Skeletal muscle tissue (tissue), 4 donors: ENCODE data around the gene FFAR4. TPM values are rescaled to one million over a fixed set of nuclear protein-coding genes. Genes with fewer than 3 reads are reported as not detected.

ENCODE experiments used
- H3K27ac ChIP-seq: one replicate; pipeline ENCODE4 v1.7.0; 2013; ENCODE audit warnings: mild to moderate bottlenecking, low read depth, low read length, inconsistent platforms
- H3K27me3 ChIP-seq, 3 donors: one replicate each; pipeline ENCODE4 v1.7.0; 2013; ENCODE audit warnings: low read length in 3 of 3; ENCODE audit not compliant: control insufficient read depth in 3 of 3, insufficient read depth in 3 of 3
- H3K36me3 ChIP-seq, 3 donors: one replicate each; pipeline ENCODE4 v1.7.0; 2013; ENCODE audit warnings: low read length in 3 of 3; ENCODE audit not compliant: control insufficient read depth in 3 of 3, insufficient read depth in 3 of 3
- H3K4me1 ChIP-seq, 3 donors: one replicate each; pipeline ENCODE4 v1.7.0; 2013; ENCODE audit warnings: low read length in 3 of 3, mild to moderate bottlenecking in 3 of 3; ENCODE audit not compliant: control insufficient read depth in 3 of 3, insufficient read depth in 3 of 3
- H3K4me3 ChIP-seq, 3 donors: one replicate each; pipeline ENCODE4 v1.7.0; 2013; ENCODE audit warnings: low read length in 3 of 3
- H3K9ac ChIP-seq, 3 donors: one replicate each; pipeline ENCODE4 v1.7.0; 2013; ENCODE audit warnings: low read length in 3 of 3, mild to moderate bottlenecking in 3 of 3, moderate library complexity in 2 of 3, low read depth in 1 of 3
- H3K9me3 ChIP-seq, 3 donors: one replicate each; pipeline ENCODE4 v1.7.0; 2013; ENCODE audit warnings: low read length in 3 of 3; ENCODE audit not compliant: control insufficient read depth in 3 of 3
- total RNA-seq: library from RNA; depleted of rRNA; stranded (reverse); fragments of >200 nt; gene quantifications from one replicate; pipeline ENCODE4 v1.2.3, GENCODE V29; 2014
- donor health status: Osteomylitis.

FFAR4 gene
- total RNA-seq, 1 donor from 2014 or later = 0.52 TPM

GRCh38 chr10:93598157-93598556, 31.7 kb downstream of the FFAR4 start:
- H3K36me3 ChIP-seq = no peaks in the 10 kb centered on the region
- H3K4me3 ChIP-seq = no peak overlapping the region
- peaks cover 14 to 21% (median 18%) of the 10 kb centered on the region in 3 donors for H3K27me3 ChIP-seq
- H3K27ac ChIP-seq = no peak overlapping the region
- peaks cover 0 to 5% (median 3%) of the 10 kb centered on the region in 3 donors for H3K4me1 ChIP-seq
- H3K9ac ChIP-seq = no peak overlapping the region
- H3K9me3 ChIP-seq = no peaks in the 10 kb centered on the region

- Histone ChIP-seq H3K4me3 (no peak overlapping the region), H3K27me3 (peaks cover 22 to 29% (median 24%) of the 10 kb centered on the region in 3 donors), H3K9ac (no peak overlapping the region), H3K4me1 (peaks cover 0 to 5% (median 3%) of the 10 kb centered on the region in 3 donors), H3K27ac (no peak overlapping the region), H3K9me3 (no peaks in the 10 kb centered on the region), H3K36me3 (no peaks in the 10 kb centered on the region)
Observed at GRCh38 chr10:93599335-93599734, 32.9 kb downstream of the FFAR4 start.

- H3K4me3 ChIP-seq = no peak overlapping the region
- H3K36me3 ChIP-seq = no peaks in the 10 kb centered on the region
- no peak overlapping the region for H3K9ac ChIP-seq
- H3K27ac ChIP-seq = no peak overlapping the region
- peaks cover 25 to 33% (median 27%) of the 10 kb centered on the region in 3 donors for H3K27me3 ChIP-seq
- peaks cover 0 to 5% (median 3%) of the 10 kb centered on the region in 3 donors for H3K4me1 ChIP-seq
- H3K9me3 ChIP-seq = no peaks in the 10 kb centered on the region
Observed at GRCh38 chr10:93599778-93600177, 33.3 kb downstream of the FFAR4 start.

GRCh38 chr10:93600446-93601145, 34.1 kb downstream of the FFAR4 start:
- peaks cover 26 to 33% (median 28%) of the 10 kb centered on the region in 3 donors for H3K27me3 ChIP-seq

GRCh38 chr10:93601146-93601773, 34.8 kb downstream of the FFAR4 start, which contains the start of gene RBP4:
RBP4 (minus strand) TSS chr10:93601235; CDS start chr10:93601028, 207 bp downstream.
- peaks cover 0 to 5% (median 3%) of the 10 kb centered on the region in 3 donors for H3K4me1 ChIP-seq
- no peak within 1 kb of the TSS for H3K9ac ChIP-seq
- no peak within 1 kb of the TSS for H3K27ac ChIP-seq
- no peaks in the 10 kb centered on the region for H3K9me3 ChIP-seq
- H3K36me3 ChIP-seq = no peaks in the 10 kb centered on the region
- peak within 1 kb of the TSS in 1 of 3 donors; percentile 43 for H3K4me3 ChIP-seq
- H3K27me3 ChIP-seq = peaks cover 25 to 33% (median 28%) of the 10 kb centered on the region in 3 donors

More at GRCh38 chr10:93600446-93601145, 34.1 kb downstream of the FFAR4 start:
- no peaks in the 10 kb centered on the region for H3K36me3 ChIP-seq
- no peak overlapping the region for H3K9ac ChIP-seq
- H3K4me3 ChIP-seq = no peak overlapping the region
- no peak overlapping the region for H3K27ac ChIP-seq
- no peaks in the 10 kb centered on the region for H3K9me3 ChIP-seq
- peaks cover 0 to 5% (median 3%) of the 10 kb centered on the region in 3 donors for H3K4me1 ChIP-seq

GRCh38 chr10:93601774-93602162, 35.3 kb downstream of the FFAR4 start:
- Histone ChIP-seq H3K4me1 (peaks cover 0 to 5% (median 3%) of the 10 kb centered on the region in 3 donors), H3K9ac (no peak overlapping the region), H3K4me3 (no peak overlapping the region), H3K9me3 (no peaks in the 10 kb centered on the region), H3K27me3 (peaks cover 25 to 33% (median 28%) of the 10 kb centered on the region in 3 donors), H3K36me3 (no peaks in the 10 kb centered on the region), H3K27ac (no peak overlapping the region)

- Histone ChIP-seq H3K4me1 (peaks cover 0 to 5% (median 3%) of the 10 kb centered on the region in 3 donors), H3K9ac (no peak overlapping the region), H3K27me3 (peaks cover 25 to 33% (median 28%) of the 10 kb centered on the region in 3 donors), H3K36me3 (no peaks in the 10 kb centered on the region), H3K27ac (no peak overlapping the region), H3K4me3 (no peak overlapping the region), H3K9me3 (no peaks in the 10 kb centered on the region)
Observed at GRCh38 chr10:93603023-93603422, 36.6 kb downstream of the FFAR4 start.

GRCh38 chr10:93604146-93604545, 37.7 kb downstream of the FFAR4 start:
- H3K27me3 ChIP-seq = peaks cover 25 to 33% (median 29%) of the 10 kb centered on the region in 3 donors
- no peak overlapping the region for H3K9ac ChIP-seq
- H3K4me3 ChIP-seq = no peak overlapping the region
- no peaks in the 10 kb centered on the region for H3K9me3 ChIP-seq
- peaks cover 0 to 5% (median 3%) of the 10 kb centered on the region in 3 donors for H3K4me1 ChIP-seq
- no peaks in the 10 kb centered on the region for H3K36me3 ChIP-seq
- no peak overlapping the region for H3K27ac ChIP-seq

- Histone ChIP-seq H3K4me3 (no peak overlapping the region), H3K4me1 (no peaks in the 10 kb centered on the region), H3K9me3 (no peaks in the 10 kb centered on the region), H3K9ac (no peak overlapping the region), H3K36me3 (no peaks in the 10 kb centered on the region), H3K27me3 (peaks cover 10 to 13% (median 13%) of the 10 kb centered on the region in 3 donors), H3K27ac (no peak overlapping the region)
Observed at GRCh38 chr10:93608421-93608820, 42.0 kb downstream of the FFAR4 start.

- no peak within 1 kb of the TSS for H3K27ac ChIP-seq
- H3K9me3 ChIP-seq = no peaks in the 10 kb centered on the region
- H3K4me1 ChIP-seq = no peaks in the 10 kb centered on the region
- H3K27me3 ChIP-seq = peaks cover 0 to 3% (median 0%) of the 10 kb centered on the region in 3 donors
- H3K36me3 ChIP-seq = no peaks in the 10 kb centered on the region
- no peak within 1 kb of the TSS for H3K4me3 ChIP-seq
- no peak within 1 kb of the TSS for H3K9ac ChIP-seq
Observed at GRCh38 chr10:93612311-93612710, 45.8 kb downstream of the FFAR4 start, which contains the start of gene PDE6C. PDE6C (plus strand) TSS chr10:93612537; CDS start chr10:93612726, 189 bp downstream.
